Measurements from ENCODE around the gene ZSCAN23.

ZSCAN23 gene

DNA sequence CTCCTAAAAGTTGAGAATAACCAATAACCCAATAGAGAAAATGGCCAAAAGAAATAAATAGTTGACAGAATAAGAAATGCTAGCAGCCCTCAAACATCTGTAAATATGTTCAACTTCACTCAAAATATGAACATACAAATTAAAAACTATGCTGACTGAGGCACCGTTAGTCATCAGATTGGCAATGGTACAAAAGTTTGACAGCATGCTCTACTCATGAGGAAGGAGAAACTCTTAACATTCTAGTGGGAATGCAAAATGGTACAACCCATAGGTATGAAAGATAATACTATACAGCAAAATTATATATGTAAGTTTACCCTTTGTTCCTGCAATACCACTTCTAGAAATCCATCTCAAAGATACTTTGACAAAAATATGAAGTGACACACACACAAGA lies 42.1 kb downstream of the ZSCAN23 start:
- H3K36me3 ChIP-seq (ENCODE audit: control insufficient read depth, insufficient read depth, low read length): peaks cover 22% of the 10 kb centered on the region
- H3K9ac ChIP-seq (ENCODE audit: low read depth, low read length): no peak overlapping the region
- H3K27me3 ChIP-seq (ENCODE audit: control insufficient read depth, insufficient read depth, low read length): peaks cover 21% of the 10 kb centered on the region
- H3K27ac ChIP-seq (ENCODE audit: low read depth, low read length): no peak overlapping the region
- H3K9me3 ChIP-seq (ENCODE audit: control insufficient read depth, insufficient read depth, low read length): no peaks in the 10 kb centered on the region
- peaks cover 8% of the 10 kb centered on the region for H3K4me1 ChIP-seq (ENCODE audit: control insufficient read depth, insufficient read depth, low read length)
- H3K4me3 ChIP-seq (ENCODE audit: low read depth, low read length): no peak overlapping the region

DNA sequence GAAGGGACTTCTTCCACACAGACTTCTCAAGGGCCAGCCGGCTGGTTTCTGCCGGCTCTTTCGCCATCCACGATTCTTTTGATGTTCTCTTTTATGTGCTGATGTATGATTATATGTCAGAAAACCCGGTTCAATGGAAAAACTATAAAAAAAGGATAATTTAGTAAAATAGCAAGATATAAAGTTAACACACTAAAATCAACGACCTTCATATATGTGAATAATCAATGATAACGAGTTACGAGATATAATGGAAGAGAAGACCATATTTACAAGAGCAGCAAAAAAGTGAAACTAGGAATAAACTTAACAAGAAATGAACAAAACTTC lies 43.2 kb downstream of the ZSCAN23 start:
- Histone ChIP-seq H3K9me3 (ENCODE audit: control insufficient read depth, insufficient read depth, low read length) (no peaks in the 10 kb centered on the region), H3K27me3 (ENCODE audit: control insufficient read depth, insufficient read depth, low read length) (peaks cover 21% of the 10 kb centered on the region), H3K27ac (ENCODE audit: low read depth, low read length) (peak overlapping the region; percentile 94), H3K4me1 (ENCODE audit: control insufficient read depth, insufficient read depth, low read length) (peaks cover 8% of the 10 kb centered on the region), H3K4me3 (ENCODE audit: low read depth, low read length) (peak overlapping the region; percentile 87), H3K9ac (ENCODE audit: low read depth, low read length) (peak overlapping the region; percentile 89), H3K36me3 (ENCODE audit: control insufficient read depth, insufficient read depth, low read length) (peaks cover 33% of the 10 kb centered on the region)

DNA sequence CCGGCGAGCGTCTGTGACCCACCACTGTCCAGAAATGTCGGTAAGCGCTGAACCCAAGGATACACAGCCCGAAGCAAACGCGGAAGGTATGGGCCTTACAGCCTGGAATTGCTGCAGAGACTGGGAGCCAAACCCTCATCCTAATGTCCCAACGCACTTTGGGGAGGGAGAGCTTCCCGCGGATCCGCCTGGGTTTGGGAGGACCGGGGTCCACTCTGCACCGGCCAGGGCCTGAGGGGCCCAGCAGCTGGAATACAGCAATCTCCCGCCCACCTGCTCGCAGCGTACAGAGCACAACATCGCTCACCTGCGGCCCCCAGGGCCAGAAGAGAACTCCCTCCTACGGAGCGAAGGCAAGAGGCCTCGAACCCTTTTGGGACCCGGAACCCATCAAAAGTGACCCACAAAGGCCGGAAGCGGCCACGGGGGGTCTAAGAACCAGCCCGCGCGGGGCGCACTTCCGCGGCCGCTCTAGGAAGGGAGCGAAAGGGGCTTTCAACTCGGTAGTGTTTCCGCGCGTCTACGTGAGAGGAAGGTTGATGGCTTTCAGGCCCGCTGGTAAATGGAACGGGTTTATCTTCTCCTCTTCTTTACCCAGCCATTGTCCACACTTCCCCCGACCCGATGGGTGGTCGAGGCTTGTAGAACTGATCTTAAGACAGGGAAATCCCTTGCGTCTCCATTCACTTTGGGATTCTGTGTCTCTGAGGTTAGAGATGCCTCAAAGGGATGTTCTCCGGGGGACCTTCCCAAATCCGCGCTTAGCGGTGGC lies 43.8 kb downstream of the ZSCAN23 start, which contains the start of gene ZSCAN12:
ZSCAN12 (minus strand) TSS at position 398 of the 772 bp plus-strand sequence. CDS start 1,342 bp downstream, outside the sequence.
- H3K4me1 ChIP-seq (ENCODE audit: control insufficient read depth, insufficient read depth, low read length): peaks cover 8% of the 10 kb centered on the region
- H3K9ac ChIP-seq (ENCODE audit: low read depth, low read length): peak within 1 kb of the TSS; percentile 89
- peaks cover 34% of the 10 kb centered on the region for H3K36me3 ChIP-seq (ENCODE audit: control insufficient read depth, insufficient read depth, low read length)
- H3K27ac ChIP-seq (ENCODE audit: low read depth, low read length): peak within 1 kb of the TSS; percentile 94
- no peaks in the 10 kb centered on the region for H3K9me3 ChIP-seq (ENCODE audit: control insufficient read depth, insufficient read depth, low read length)
- peaks cover 21% of the 10 kb centered on the region for H3K27me3 ChIP-seq (ENCODE audit: control insufficient read depth, insufficient read depth, low read length)
- H3K4me3 ChIP-seq (ENCODE audit: low read depth, low read length): peak within 1 kb of the TSS; percentile 87

DNA sequence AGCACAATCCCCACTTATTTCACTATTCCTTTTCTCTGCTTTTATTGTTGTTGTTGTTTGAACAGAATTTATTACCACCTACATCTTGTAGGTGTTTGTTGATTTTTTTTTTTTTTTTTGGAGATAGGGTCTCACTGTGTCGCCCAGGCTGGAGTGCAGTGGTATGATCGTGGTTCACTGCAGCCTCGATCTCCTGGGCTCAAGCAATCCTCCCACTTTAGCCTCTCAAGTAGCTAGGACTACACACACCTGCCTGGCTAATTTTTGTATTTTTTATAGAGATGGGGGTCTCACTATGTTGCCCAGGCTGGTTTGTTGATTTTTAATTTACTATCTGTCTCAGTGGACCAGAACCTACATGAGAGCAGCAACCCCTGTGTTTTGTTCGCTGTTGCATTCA lies 47.4 kb downstream of the ZSCAN23 start:
- Histone ChIP-seq H3K4me3 (ENCODE audit: low read depth, low read length) (no peak overlapping the region), H3K27ac (ENCODE audit: low read depth, low read length) (no peak overlapping the region), H3K9ac (ENCODE audit: low read depth, low read length) (no peak overlapping the region), H3K27me3 (ENCODE audit: control insufficient read depth, insufficient read depth, low read length) (peaks cover 7% of the 10 kb centered on the region; the same call in 1 of the 2 replicates), H3K9me3 (ENCODE audit: control insufficient read depth, insufficient read depth, low read length) (no peaks in the 10 kb centered on the region), H3K4me1 (ENCODE audit: control insufficient read depth, insufficient read depth, low read length) (peaks cover 14% of the 10 kb centered on the region), H3K36me3 (ENCODE audit: control insufficient read depth, insufficient read depth, low read length) (peaks cover 62% of the 10 kb centered on the region)

DNA sequence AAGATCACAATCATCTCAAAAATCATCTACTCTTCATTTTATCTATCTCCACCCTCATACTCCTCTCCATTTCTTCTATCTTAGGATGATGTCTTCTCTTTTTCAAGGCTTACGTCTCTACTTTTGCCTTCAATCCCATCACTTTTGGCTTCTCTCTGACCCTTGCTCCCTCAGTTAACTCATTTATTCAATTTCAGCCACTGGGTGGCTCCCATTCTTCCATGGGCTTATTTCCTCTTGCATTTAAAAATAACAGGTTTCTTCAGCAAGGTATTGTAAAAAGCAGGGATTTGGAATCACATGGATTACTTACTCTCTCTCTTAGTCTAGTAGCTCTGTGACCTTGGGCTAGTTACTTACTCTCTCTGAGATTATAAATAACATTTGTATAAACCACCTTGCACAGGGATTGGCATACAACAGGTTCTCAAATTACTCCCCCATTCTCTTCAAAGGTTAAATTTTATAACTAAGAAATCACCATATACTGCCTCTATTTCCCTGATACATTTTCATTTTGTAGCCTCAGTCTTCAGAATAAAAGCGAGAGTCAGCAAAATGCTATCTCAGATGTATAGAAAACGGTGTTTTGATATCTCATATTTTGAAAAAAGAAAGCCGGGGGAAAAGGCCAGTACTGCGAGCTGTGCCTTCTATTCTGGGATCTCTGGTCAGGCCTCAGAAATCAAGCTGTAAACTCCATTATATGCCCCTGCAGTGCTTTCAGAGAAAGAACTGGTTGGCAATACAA lies 49.2 kb downstream of the ZSCAN23 start:
- H3K9me3 ChIP-seq (ENCODE audit: control insufficient read depth, insufficient read depth, low read length): no peaks in the 10 kb centered on the region
- no peak overlapping the region for H3K27ac ChIP-seq (ENCODE audit: low read depth, low read length)
- H3K4me3 ChIP-seq (ENCODE audit: low read depth, low read length): no peak overlapping the region
- no peaks in the 10 kb centered on the region for H3K27me3 ChIP-seq (ENCODE audit: control insufficient read depth, insufficient read depth, low read length)
- no peak overlapping the region for H3K9ac ChIP-seq (ENCODE audit: low read depth, low read length)
- peaks cover 10% of the 10 kb centered on the region; the same call in 1 of the 2 replicates for H3K4me1 ChIP-seq (ENCODE audit: control insufficient read depth, insufficient read depth, low read length)
- peaks cover 80% of the 10 kb centered on the region for H3K36me3 ChIP-seq (ENCODE audit: control insufficient read depth, insufficient read depth, low read length)

GRCh38 chr6:28390688-28391087 lies 52.6 kb downstream of the ZSCAN23 start:
- no peak overlapping the region for H3K9ac ChIP-seq (ENCODE audit: low read depth, low read length)
- H3K27me3 ChIP-seq (ENCODE audit: control insufficient read depth, insufficient read depth, low read length): no peaks in the 10 kb centered on the region
- H3K9me3 ChIP-seq (ENCODE audit: control insufficient read depth, insufficient read depth, low read length): no peaks in the 10 kb centered on the region
- no peak overlapping the region for H3K27ac ChIP-seq (ENCODE audit: low read depth, low read length)
- H3K4me3 ChIP-seq (ENCODE audit: low read depth, low read length): no peak overlapping the region
- H3K4me1 ChIP-seq (ENCODE audit: control insufficient read depth, insufficient read depth, low read length): 0 out of 2 replicates have a peak, but pooled peaks cover 6% of the 10 kb centered on the region
- H3K36me3 ChIP-seq (ENCODE audit: control insufficient read depth, insufficient read depth, low read length): peaks cover 77% of the 10 kb centered on the region

DNA sequence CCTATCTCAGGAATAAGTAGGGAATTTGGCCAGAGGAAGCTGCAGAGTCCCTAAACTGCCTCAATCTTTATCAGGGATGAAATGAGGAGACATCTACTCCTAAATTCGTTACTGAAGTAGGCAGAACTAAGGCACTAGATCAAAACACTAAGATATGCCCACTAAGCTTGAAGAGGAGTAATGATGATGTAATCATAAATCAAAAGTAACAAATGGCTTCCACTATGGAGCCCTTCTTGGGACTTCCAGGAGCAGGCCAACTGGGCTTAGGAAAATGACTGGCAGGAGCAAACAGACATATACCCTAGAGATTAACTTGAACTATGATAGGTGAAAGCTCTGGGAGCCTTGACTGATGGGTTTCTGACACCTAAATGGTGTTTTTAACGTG lies 59.2 kb downstream of the ZSCAN23 start:
- H3K27ac ChIP-seq (ENCODE audit: low read depth, low read length): peak overlapping the region; percentile 82
- H3K4me1 ChIP-seq (ENCODE audit: control insufficient read depth, insufficient read depth, low read length): peaks cover 5% of the 10 kb centered on the region; the same call in 1 of the 2 replicates
- no peak overlapping the region for H3K9ac ChIP-seq (ENCODE audit: low read depth, low read length)
- no peaks in the 10 kb centered on the region for H3K9me3 ChIP-seq (ENCODE audit: control insufficient read depth, insufficient read depth, low read length)
- H3K36me3 ChIP-seq (ENCODE audit: control insufficient read depth, insufficient read depth, low read length): peaks cover 63% of the 10 kb centered on the region
- H3K27me3 ChIP-seq (ENCODE audit: control insufficient read depth, insufficient read depth, low read length): no peaks in the 10 kb centered on the region
- H3K4me3 ChIP-seq (ENCODE audit: low read depth, low read length): peak overlapping the region; percentile 60

- H3K4me1 ChIP-seq (ENCODE audit: control insufficient read depth, insufficient read depth, low read length): peaks cover 5% of the 10 kb centered on the region; the same call in 1 of the 2 replicates
- H3K27ac ChIP-seq (ENCODE audit: low read depth, low read length): peak overlapping the region; percentile 82
- peak overlapping the region; percentile 30; the same call in 1 of the 2 replicates for H3K9ac ChIP-seq (ENCODE audit: low read depth, low read length)
- H3K27me3 ChIP-seq (ENCODE audit: control insufficient read depth, insufficient read depth, low read length): no peaks in the 10 kb centered on the region
- peak overlapping the region; percentile 60 for H3K4me3 ChIP-seq (ENCODE audit: low read depth, low read length)
- peaks cover 58% of the 10 kb centered on the region for H3K36me3 ChIP-seq (ENCODE audit: control insufficient read depth, insufficient read depth, low read length)
- 0 out of 2 replicates have a peak, but pooled peaks cover 2% of the 10 kb centered on the region for H3K9me3 ChIP-seq (ENCODE audit: control insufficient read depth, insufficient read depth, low read length)
These were observed 59.8 kb downstream of the ZSCAN23 start for GRCh38 chr6:28383235-28384142.

Measured in HUES48 (cell line).